CD14-positive monocyte (primary cell): ENCODE data around the gene MRNIP. TPM values are rescaled to one million over a fixed set of nuclear protein-coding genes. Genes with fewer than 3 reads are reported as not detected.

ENCODE experiments used
- DNase-seq, 3 donors: peaks; one replicate each; pipeline ENCODE4 v3.0.0-alpha.2; 2011 to 2022
- H2AFZ ChIP-seq: 2 replicates; pipeline ENCODE4 v1.6.0; 2012; ENCODE audit warnings: mild to moderate bottlenecking, low read depth, low read length, inconsistent platforms; ENCODE audit not compliant: insufficient read depth, poor library complexity, severe bottlenecking
- H3K27ac ChIP-seq, 2 donors: 1 replicate in 1 of 2; 2 replicates in 1 of 2; pipeline ENCODE4 v1.5.1; 2012 to 2013; ENCODE audit warnings: low read length in 2 of 2, control low read depth in 1 of 2, inconsistent platforms in 1 of 2, low read depth in 1 of 2, mild to moderate bottlenecking in 1 of 2
- H3K27me3 ChIP-seq, 2 donors: one replicate each; pipeline versions ENCODE4 v1.6.0 to v1.6.1; 2011 to 2013; ENCODE audit warnings: low read length in 2 of 2; ENCODE audit not compliant: control insufficient read depth in 2 of 2, insufficient read depth in 2 of 2
- H3K36me3 ChIP-seq, 2 donors: replicated peaks in 1 of 2; 1 replicate in 1 of 2; 2 replicates in 1 of 2; pipeline versions ENCODE4 v1.5.1 to v1.6.1; 2012 to 2013; ENCODE audit warnings: low read length in 2 of 2, control low read depth in 1 of 2, inconsistent platforms in 1 of 2, mild to moderate bottlenecking in 1 of 2; ENCODE audit not compliant: insufficient read depth in 2 of 2, control insufficient read depth in 1 of 2
- H3K4me1 ChIP-seq, 2 donors: 1 replicate in 1 of 2; 2 replicates in 1 of 2; pipeline versions ENCODE4 v1.5.1 to v1.6.1; 2012 to 2013; ENCODE audit warnings: low read length in 2 of 2, control low read depth in 1 of 2, inconsistent platforms in 1 of 2, mild to moderate bottlenecking in 1 of 2, moderate library complexity in 1 of 2; ENCODE audit not compliant: insufficient read depth in 2 of 2, control insufficient read depth in 1 of 2
- H3K4me2 ChIP-seq: replicated peaks from 2 replicates; pipeline ENCODE3; 2012; ENCODE audit warnings: low read length, moderate library complexity, mild to moderate bottlenecking; ENCODE audit not compliant: poor library complexity, severe bottlenecking; ENCODE audit errors: extremely low read depth
- H3K4me3 ChIP-seq, 3 experiments: fragments of 200-600 bp in 1 of 3; sonication (generic) in 1 of 3; replicated peaks in 1 of 3; 1 replicate in 2 of 3; 2 replicates in 1 of 3; pipeline ENCODE4 v1.5.1; 2011 to 2013; ENCODE audit warnings: low read length in 3 of 3, mild to moderate bottlenecking in 3 of 3, control low read depth in 2 of 3, low read depth in 2 of 3, inconsistent platforms in 1 of 3, moderate library complexity in 1 of 3
- H3K79me2 ChIP-seq: 2 replicates; pipeline ENCODE4 v1.6.0; 2012; ENCODE audit warnings: mild to moderate bottlenecking, control low read depth, inconsistent platforms, low read length, moderate library complexity; ENCODE audit not compliant: insufficient read depth
- H3K9ac ChIP-seq: 2 replicates; pipeline ENCODE4 v1.6.0; 2017; ENCODE audit warnings: low read length, mild to moderate bottlenecking; ENCODE audit not compliant: insufficient read depth, poor library complexity, severe bottlenecking
- H3K9me3 ChIP-seq, 2 donors: replicated peaks in 1 of 2; 1 replicate in 1 of 2; 2 replicates in 1 of 2; pipeline versions ENCODE4 v1.5.1 to v1.6.1; 2012 to 2013; ENCODE audit warnings: low read length in 2 of 2, control low read depth in 1 of 2; ENCODE audit not compliant: control insufficient read depth in 1 of 2, insufficient read depth in 1 of 2
- H4K20me1 ChIP-seq: 2 replicates; pipeline ENCODE4 v1.6.0; 2012; ENCODE audit warnings: mild to moderate bottlenecking, low read length, control low read depth, moderate library complexity; ENCODE audit not compliant: insufficient read depth
- H3K27ac Mint-ChIP-seq, 7 donors: one replicate each; pipeline ENCODE4 v1.8.0; 2020; ENCODE audit warnings: mild to moderate bottlenecking in 7 of 7, mixed read lengths in 7 of 7, moderate library complexity in 6 of 7, inconsistent platforms in 2 of 7
- H3K27me3 Mint-ChIP-seq, 3 donors: one replicate each; pipeline ENCODE4 v1.8.0; 2021 to 2022; ENCODE audit warnings: low read depth in 3 of 3, mild to moderate bottlenecking in 3 of 3, mixed read lengths in 3 of 3, moderate library complexity in 3 of 3, inconsistent platforms in 1 of 3
- H3K36me3 Mint-ChIP-seq, 2 donors: one replicate each; pipeline ENCODE4 v1.8.0; 2020; ENCODE audit warnings: mixed read lengths in 2 of 2, inconsistent platforms in 1 of 2, mild to moderate bottlenecking in 1 of 2
- H3K4me1 Mint-ChIP-seq: one replicate; pipeline ENCODE4 v1.8.0; 2020; ENCODE audit warnings: mild to moderate bottlenecking, mixed read lengths
- H3K4me3 Mint-ChIP-seq, 2 donors: one replicate each; pipeline ENCODE4 v1.8.0; 2020; ENCODE audit warnings: mild to moderate bottlenecking in 2 of 2, mixed read lengths in 2 of 2, moderate library complexity in 1 of 2
- H3K9me3 Mint-ChIP-seq, 7 donors: one replicate each; pipeline ENCODE4 v1.8.0; 2020 to 2022; ENCODE audit warnings: mixed read lengths in 7 of 7, mild to moderate bottlenecking in 6 of 7, moderate library complexity in 6 of 7, inconsistent platforms in 2 of 7
- CTCF ChIP-seq: fragments of 200-600 bp; IDR thresholded peaks from one replicate; pipeline ENCODE4 v1.8.0; 2022; ENCODE audit warnings: antibody characterized with exemption, mild to moderate bottlenecking
- WGBS: methylation state at CpG from one replicate; pipeline ENCODE4 v1.1.5; 2013; ENCODE audit warnings: missing lambda C conversion rate; ENCODE audit not compliant: insufficient coverage; 5-methylcytosine and 5-hydroxymethylcytosine counted together
- intact Hi-C, 2 donors: fragments of 100-400 bp; cut with micrococcal nuclease; formaldehyde crosslinking; loops; one replicate each; pipeline versions ENCODE4 v1.15.0 to v1.15.1; 2023
- polyA plus RNA-seq, 3 donors: library from polyadenylated mRNA; depleted of rRNA in 1 of 3; unstranded in 2 of 3; stranded (reverse) in 1 of 3; fragments of 300-500 nt in 2 of 3; fragments of >200 nt in 1 of 3; fragmentation: Illumina TruSeq in 2 of 3; gene quantifications; 1 replicate in 2 of 3; 2 replicates in 1 of 3; pipeline ENCODE4 v1.2.3, GENCODE V29; 2012 to 2021

Gene MRNIP
- polyA plus RNA-seq, 3 donors = 1.2 to 23.0 (median 1.4) TPM

- H3K36me3 ChIP-seq = peaks cover 60 to 86% of the 10 kb centered on the region in 2 donors
- no peaks in the 10 kb centered on the region for H4K20me1 ChIP-seq
- no peak overlapping the region for H2AFZ ChIP-seq
- no peaks in the 10 kb centered on the region for H3K27me3 ChIP-seq
- peaks cover 8 to 9% of the 10 kb centered on the region in 2 donors for H3K9me3 ChIP-seq
- Mint-ChIP-seq H3K4me3 (no peak overlapping the region), H3K36me3 (peaks cover 60 to 83% of the 10 kb centered on the region in 2 donors), H3K9me3 (peaks cover 5 to 13% (median 11%) of the 10 kb centered on the region in 7 donors), H3K27ac (peak overlapping the region in 1 of 7 donors; percentile 12), H3K27me3 (peaks cover 0 to 1% (median 0%) of the 10 kb centered on the region in 3 donors), H3K4me1 (peaks cover 9% of the 10 kb centered on the region)
- H3K9ac ChIP-seq = no peak overlapping the region
- H3K4me2 ChIP-seq = no peak overlapping the region
- DNase-seq = no peak
- H3K79me2 ChIP-seq = no peaks in the 10 kb centered on the region
- intact Hi-C loops = no loop called here
- no peak overlapping the region for H3K27ac ChIP-seq
- TF ChIP-seq CTCF = no peak
- H3K4me3 ChIP-seq = no peak overlapping the region
- WGBS = 98% methylated on average over 25 of the region's 26 CpGs
- peaks cover 9 to 10% of the 10 kb centered on the region in 2 donors for H3K4me1 ChIP-seq
Observed at GRCh38 chr5:179878222-179879002, 19.8 kb upstream of the MRNIP start.

GRCh38 chr5:179876610-179876952, 18.0 kb upstream of the MRNIP start:
- Histone ChIP-seq H3K79me2 (no peaks in the 10 kb centered on the region), H4K20me1 (no peaks in the 10 kb centered on the region), H3K27ac (peak overlapping the region; percentile 16 to 66), H3K4me2 (no peak overlapping the region), H3K4me1 (peaks cover 9 to 10% of the 10 kb centered on the region in 2 donors), H3K36me3 (peaks cover 75 to 88% of the 10 kb centered on the region in 2 donors), H3K9me3 (no peaks in the 10 kb centered on the region), H2AFZ (no peak overlapping the region), H3K9ac (no peak overlapping the region), H3K27me3 (no peaks in the 10 kb centered on the region), H3K4me3 (no peak overlapping the region)
- TF ChIP-seq CTCF = no peak
- Mint-ChIP-seq H3K27me3 (no peaks in the 10 kb centered on the region), H3K36me3 (peaks cover 59 to 84% of the 10 kb centered on the region in 2 donors), H3K4me1 (peaks cover 9% of the 10 kb centered on the region), H3K27ac (peak overlapping the region; percentile 25 to 83 (median 71)), H3K9me3 (no peaks in the 10 kb centered on the region), H3K4me3 (no peak overlapping the region)
- WGBS = 100% methylated on average over 1 of the region's 3 CpGs
- DNase-seq = no peak
- intact Hi-C loops = no loop called here
